ENCODE results near the gene KRT5.
"Not testable (repeated sequence)": the region's sequence is repeated elsewhere in the genome, so short reads cannot be mapped to it uniquely, and the experiment has no call there.

Gene KRT5

DNA sequence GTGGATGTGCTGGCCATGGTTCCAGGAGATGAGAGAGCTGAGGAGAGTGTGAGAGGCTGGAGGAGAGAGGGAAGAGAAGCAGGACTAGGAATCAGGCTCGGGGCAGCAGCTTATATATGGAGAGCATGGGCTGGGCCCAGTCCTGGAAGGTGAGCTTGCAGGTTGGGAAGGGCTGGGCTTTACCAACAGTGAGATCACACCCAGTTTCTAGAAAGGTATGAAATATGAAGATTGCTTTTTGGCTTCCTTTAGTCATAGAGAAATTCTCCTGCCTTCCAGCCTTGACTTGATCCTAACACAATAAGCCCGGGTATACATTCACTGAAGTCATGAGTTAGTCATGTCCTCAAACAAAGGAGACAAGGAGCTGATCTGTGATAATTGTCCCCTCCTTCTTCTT lies 27.0 kb downstream of the KRT5 start, which contains the start of gene KRT6A:
TSS of gene KRT6A (minus strand) at position 86 of the 400 bp plus-strand sequence. CDS start at position 17, 69 bp downstream.
- FAIRE-seq: no peak

DNA sequence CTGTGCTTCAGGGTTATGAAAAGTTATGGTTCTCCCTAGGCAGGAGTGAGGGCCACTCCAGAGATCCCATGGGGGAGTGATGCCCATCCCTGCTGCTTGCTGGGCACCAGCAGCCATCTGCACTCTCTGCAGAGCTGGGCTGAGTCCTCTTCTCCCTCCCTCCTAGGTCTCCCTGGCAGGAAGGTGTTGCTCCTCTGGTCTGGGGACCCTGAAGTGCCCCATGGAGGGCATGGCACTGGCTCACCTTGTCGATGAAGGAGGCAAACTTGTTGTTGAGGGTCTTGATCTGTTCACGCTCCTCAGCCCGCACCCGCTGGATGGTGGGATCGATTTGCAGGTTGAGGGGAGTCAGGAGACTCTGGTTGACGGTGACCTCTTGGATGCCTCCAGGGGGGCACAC lies 27.8 kb downstream of the KRT5 start:
- FAIRE-seq: not testable (repeated sequence)

- not testable (repeated sequence) for FAIRE-seq
These were observed 28.7 kb downstream of the KRT5 start for GRCh38 chr12:52491495-52491894.

DNA sequence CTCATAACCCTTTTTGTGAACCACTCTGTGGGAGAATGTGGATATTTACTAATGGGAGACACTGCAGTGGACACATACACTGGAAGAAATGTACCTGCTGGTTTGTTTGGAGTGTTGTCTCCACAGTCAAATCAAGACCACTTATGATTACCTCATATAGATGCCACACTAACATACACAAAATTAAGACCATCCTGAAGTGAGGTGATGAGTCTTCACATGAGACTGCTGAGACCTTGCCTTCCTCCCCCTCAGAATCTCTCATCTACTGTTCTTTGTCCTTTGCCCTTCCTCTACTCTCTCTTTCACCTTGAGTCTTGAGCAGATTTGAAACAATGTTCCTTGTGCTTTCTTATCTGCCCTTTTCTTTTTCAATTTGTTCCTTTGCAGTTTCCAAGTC lies 31.5 kb downstream of the KRT5 start:
- FAIRE-seq: no peak

GRCh38 chr12:52487744-52488443 lies 32.3 kb downstream of the KRT5 start:
- not testable (repeated sequence) for FAIRE-seq

- no peak for FAIRE-seq
These were observed 33.0 kb downstream of the KRT5 start for GRCh38 chr12:52487211-52487610.

- no peak for FAIRE-seq
These were observed 33.8 kb downstream of the KRT5 start for GRCh38 chr12:52486166-52487105.

DNA sequence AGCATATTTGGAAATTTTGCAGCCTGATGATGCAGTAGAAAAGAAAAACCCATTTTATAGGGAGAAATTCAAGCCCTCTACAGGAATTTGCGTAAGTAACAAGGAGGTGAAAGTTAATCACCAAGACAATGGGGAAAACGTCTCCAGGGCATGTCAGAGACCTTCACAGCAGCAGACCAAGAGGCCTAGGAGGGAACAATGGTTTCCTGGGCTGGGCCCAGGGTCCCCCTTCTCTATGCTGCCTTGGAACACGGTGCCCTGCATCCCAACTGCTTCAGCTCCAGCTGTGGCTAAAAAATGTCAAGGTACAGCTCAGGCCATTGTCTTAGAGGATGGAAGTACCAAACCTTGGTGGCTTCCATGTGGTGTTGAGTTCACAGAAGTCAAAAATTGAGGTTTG lies 40.1 kb downstream of the KRT5 start:
- no peak for FAIRE-seq

DNA sequence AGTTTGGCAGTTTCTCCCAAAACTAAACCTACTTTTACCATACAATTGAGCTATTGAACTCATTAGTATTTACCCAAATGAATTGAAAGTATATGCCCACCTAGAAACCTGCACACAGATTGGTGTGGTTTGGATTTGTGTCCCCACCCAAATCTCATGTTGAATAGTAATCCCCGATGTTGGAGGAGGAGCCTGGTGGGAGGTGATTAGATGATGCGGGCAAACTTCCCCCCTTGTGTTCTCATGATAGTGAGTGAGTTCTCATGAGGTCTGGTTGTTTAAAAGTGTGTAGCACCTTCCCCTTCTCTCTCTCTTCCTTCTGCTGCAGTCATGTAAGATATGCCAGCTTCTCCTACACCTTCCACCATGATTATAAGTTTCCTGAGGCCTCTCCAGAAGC lies 42.5 kb downstream of the KRT5 start:
- FAIRE-seq: no peak

- no peak for FAIRE-seq
These were observed 46.0 kb downstream of the KRT5 start for GRCh38 chr12:52474212-52474611.

GRCh38 chr12:52473768-52474167 lies 46.4 kb downstream of the KRT5 start, which contains the start of gene KRT6C:
Gene KRT6C, minus strand, starts transcription at chr12:52473805. Its CDS starts 68 bp downstream, at chr12:52473737.
- FAIRE-seq: no peak

GRCh38 chr12:52469853-52470252 lies 50.3 kb downstream of the KRT5 start:
- no peak for FAIRE-seq

DNA sequence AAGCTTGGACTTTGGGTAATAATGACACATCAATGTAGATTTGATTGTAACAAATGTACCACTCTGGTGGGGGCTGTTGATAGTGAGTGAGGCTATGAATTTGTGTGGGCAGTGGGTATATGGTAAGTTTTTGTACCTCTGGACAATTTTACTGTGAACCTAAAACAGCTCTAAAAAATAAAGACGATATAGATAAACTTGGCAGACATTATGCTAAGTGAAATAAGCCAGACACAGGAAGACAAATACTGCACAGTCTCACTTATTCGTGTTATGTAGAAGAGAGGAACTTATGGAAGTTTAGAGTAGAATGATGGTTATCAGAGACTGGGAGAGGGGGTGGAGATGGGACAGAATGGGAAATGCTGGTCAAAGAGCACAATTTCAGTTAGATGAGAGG lies 55.3 kb downstream of the KRT5 start:
- FAIRE-seq: no peak

Data from endometrium (tissue), 2 donors.